HG02970 (cell line): ENCODE results near the gene AFF2.

ENCODE experiments used
- ATAC-seq: cut with Tn5 transposase; IDR thresholded peaks from one replicate; pipeline ENCODE4 v1.9.1; 2021; ENCODE audit warnings: mild to moderate bottlenecking, moderate library complexity, moderate number of reproducible peaks; ENCODE audit not compliant: unreplicated experiment, low FRiP score

AFF2 gene

GRCh38 chrX:148813967-148814366 lies 313.6 kb downstream of the AFF2 start:
- ATAC-seq: no peak

- no peak for ATAC-seq
Observed at GRCh38 chrX:148815218-148815961, 315.0 kb downstream of the AFF2 start.

GRCh38 chrX:148823986-148824385 lies 323.6 kb downstream of the AFF2 start:
- no peak for ATAC-seq

- no peak for ATAC-seq
Observed at GRCh38 chrX:148825696-148826095, 325.3 kb downstream of the AFF2 start.

- ATAC-seq: no peak
Observed at GRCh38 chrX:148836741-148837140, 336.3 kb downstream of the AFF2 start.

- ATAC-seq: no peak
Observed at GRCh38 chrX:148850631-148851030, 350.2 kb downstream of the AFF2 start.

GRCh38 chrX:148854306-148854705 lies 353.9 kb downstream of the AFF2 start:
- no peak for ATAC-seq

GRCh38 chrX:148856505-148856904 lies 356.1 kb downstream of the AFF2 start:
- ATAC-seq: no peak

GRCh38 chrX:148865277-148866210 lies 365.1 kb downstream of the AFF2 start:
- no peak for ATAC-seq

- no peak for ATAC-seq
Observed at GRCh38 chrX:148867596-148867995, 367.2 kb downstream of the AFF2 start.

- ATAC-seq: no peak
Observed at GRCh38 chrX:148871422-148872160, 371.2 kb downstream of the AFF2 start.

GRCh38 chrX:148872161-148872535 lies 371.7 kb downstream of the AFF2 start:
- ATAC-seq: no peak

GRCh38 chrX:148872881-148873280 lies 372.5 kb downstream of the AFF2 start:
- no peak for ATAC-seq

- ATAC-seq: no peak
Observed at GRCh38 chrX:148874636-148875246, 374.3 kb downstream of the AFF2 start.

GRCh38 chrX:148878371-148878770 lies 378.0 kb downstream of the AFF2 start:
- no peak for ATAC-seq

- no peak for ATAC-seq
Observed at GRCh38 chrX:148885203-148885602, 384.8 kb downstream of the AFF2 start.

GRCh38 chrX:148893395-148893794 lies 393.0 kb downstream of the AFF2 start:
- ATAC-seq: no peak

- ATAC-seq: no peak
Observed at GRCh38 chrX:148902581-148902980, 402.2 kb downstream of the AFF2 start.

GRCh38 chrX:148903176-148903575 lies 402.8 kb downstream of the AFF2 start:
- no peak for ATAC-seq

- no peak for ATAC-seq
Observed at GRCh38 chrX:148904421-148905111, 404.1 kb downstream of the AFF2 start.
